Left lung (tissue), 10 donors: Measurements from ENCODE around the gene MYORG. TPM values are rescaled to one million over a fixed set of nuclear protein-coding genes. Genes with fewer than 3 reads are reported as not detected.
"Not testable (repeated sequence)": the region's sequence is repeated elsewhere in the genome, so short reads cannot be mapped to it uniquely, and the experiment has no call there.

Experiments
- ATAC-seq: fragments of 200-7000 bp; cut with Tn5 transposase; one replicate; pipeline ENCODE4 v1.9.1; 2020; ENCODE audit warnings: moderate library complexity
- DNase-seq, 4 donors: peaks; one replicate each; pipeline ENCODE4 v3.0.0-alpha.2; 2013 to 2020
- H3K27ac ChIP-seq, 2 donors: fragments of 200-600 bp; sonication (generic) in 1 of 2; one replicate each; pipeline versions ENCODE4 v1.5.0 to v1.8.0; 2020 to 2021
- H3K27me3 ChIP-seq, 2 donors: fragments of 200-600 bp; sonication (generic) in 1 of 2; one replicate each; pipeline versions ENCODE4 v1.5.0 to v1.8.0; 2020 to 2021
- H3K36me3 ChIP-seq, 2 donors: fragments of 200-600 bp; sonication (generic) in 1 of 2; one replicate each; pipeline versions ENCODE4 v1.5.0 to v1.8.0; 2020 to 2021
- H3K4me1 ChIP-seq, 2 donors: fragments of 200-600 bp; one replicate each; pipeline ENCODE4 v1.8.0; 2021
- H3K4me3 ChIP-seq, 2 donors: fragments of 200-600 bp; sonication (generic) in 1 of 2; one replicate each; pipeline versions ENCODE4 v1.5.0 to v1.8.0; 2020 to 2021; ENCODE audit warnings: mild to moderate bottlenecking in 1 of 2
- H3K9me3 ChIP-seq, 2 donors: fragments of 200-600 bp; sonication (generic) in 1 of 2; one replicate each; pipeline versions ENCODE4 v1.5.0 to v1.8.0; 2020 to 2021
- intact Hi-C, 2 donors: fragments of 100-400 bp; cut with DNase I; formaldehyde crosslinking; loops; one replicate each; pipeline versions ENCODE4 v1.11.2 to v1.14.2; 2022
- polyA plus RNA-seq, 6 donors: library from polyadenylated mRNA; unstranded; fragments of 120-200 nt; gene quantifications; one replicate each; pipeline ENCODE4 v1.2.1, GENCODE V29; 2013; ENCODE audit not compliant: insufficient read length in 6 of 6
- total RNA-seq, 2 donors: library from RNA; stranded (reverse); fragmentation: NEBNext Ultra II Directional; extraction: Animal tissue kit (Norgen Biotek cat#: 25700); gene quantifications; one replicate each; pipeline ENCODE4 v1.2.1, GENCODE V29; 2021
- TF ChIP-seq, protein P1 (sequence below), 2 donors: fragments of 200-600 bp; sonication (generic) in 1 of 2; IDR thresholded peaks; one replicate each; pipeline versions ENCODE4 v1.5.0 to v1.8.0; 2021; ENCODE audit warnings: antibody characterized with exemption in 2 of 2
- donor health status: DM: no; HTN: yes; CAD: no.
- donor health status: DM: no; HTN: no; CAD: no.

Gene MYORG
- total and polyA plus RNA-seq, 8 donors = 3.1 to 22.6 (median 4.2) TPM

DNA sequence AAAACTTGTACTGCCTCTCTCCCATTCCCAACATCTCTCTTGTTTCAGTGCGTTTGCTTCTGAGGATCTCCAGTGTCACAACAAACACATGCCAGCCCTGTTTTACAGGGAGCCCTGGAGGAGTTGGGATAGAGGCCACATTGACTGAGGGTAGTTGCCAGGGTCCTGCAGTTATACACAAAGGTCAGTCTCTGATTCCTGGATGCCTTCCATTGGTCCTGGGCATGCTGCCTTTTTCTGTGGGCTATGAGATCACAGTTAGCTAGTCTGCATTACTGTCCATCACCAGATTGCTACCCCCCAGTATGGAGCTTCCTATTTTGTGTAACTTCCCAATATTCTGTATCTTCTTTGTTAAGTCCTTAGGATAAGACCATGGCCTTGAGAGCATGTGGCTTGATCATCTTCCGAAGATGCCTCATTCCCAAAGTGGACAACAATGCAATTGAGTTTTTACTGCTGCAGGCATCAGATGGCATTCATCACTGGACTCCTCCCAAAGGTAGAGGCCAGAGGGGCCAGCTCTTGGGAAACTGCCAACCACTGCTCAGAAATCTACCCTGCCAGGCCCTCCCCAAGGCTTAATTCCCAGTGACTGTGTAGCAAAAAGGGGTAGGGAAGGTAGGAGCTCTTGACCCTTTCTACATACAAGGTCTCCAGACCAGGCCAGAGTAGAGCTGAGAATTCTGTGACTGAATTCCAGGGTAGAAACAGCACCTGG is 37.9 kb downstream of the MYORG start:
- TF ChIP-seq, protein P1, sequence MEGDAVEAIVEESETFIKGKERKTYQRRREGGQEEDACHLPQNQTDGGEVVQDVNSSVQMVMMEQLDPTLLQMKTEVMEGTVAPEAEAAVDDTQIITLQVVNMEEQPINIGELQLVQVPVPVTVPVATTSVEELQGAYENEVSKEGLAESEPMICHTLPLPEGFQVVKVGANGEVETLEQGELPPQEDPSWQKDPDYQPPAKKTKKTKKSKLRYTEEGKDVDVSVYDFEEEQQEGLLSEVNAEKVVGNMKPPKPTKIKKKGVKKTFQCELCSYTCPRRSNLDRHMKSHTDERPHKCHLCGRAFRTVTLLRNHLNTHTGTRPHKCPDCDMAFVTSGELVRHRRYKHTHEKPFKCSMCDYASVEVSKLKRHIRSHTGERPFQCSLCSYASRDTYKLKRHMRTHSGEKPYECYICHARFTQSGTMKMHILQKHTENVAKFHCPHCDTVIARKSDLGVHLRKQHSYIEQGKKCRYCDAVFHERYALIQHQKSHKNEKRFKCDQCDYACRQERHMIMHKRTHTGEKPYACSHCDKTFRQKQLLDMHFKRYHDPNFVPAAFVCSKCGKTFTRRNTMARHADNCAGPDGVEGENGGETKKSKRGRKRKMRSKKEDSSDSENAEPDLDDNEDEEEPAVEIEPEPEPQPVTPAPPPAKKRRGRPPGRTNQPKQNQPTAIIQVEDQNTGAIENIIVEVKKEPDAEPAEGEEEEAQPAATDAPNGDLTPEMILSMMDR (IDR thresholded peaks at IDR 0.05) = no peak
- DNase-seq = no peak
- H3K36me3 ChIP-seq = peaks cover 0 to 59% of the 10 kb centered on the region in 2 donors
- no peak for ATAC-seq
- H3K27me3 ChIP-seq = no peaks in the 10 kb centered on the region
- no peaks in the 10 kb centered on the region for H3K9me3 ChIP-seq
- no peak overlapping the region for H3K4me3 ChIP-seq
- peaks cover 0 to 3% of the 10 kb centered on the region in 2 donors for H3K4me1 ChIP-seq
- intact Hi-C loops = loop anchor here in 1 of 2 donors (10.0 kb wide), 1 partner anchor 266 kb away; no protein-coding TSS in a partner anchor
- no peak overlapping the region for H3K27ac ChIP-seq

DNA sequence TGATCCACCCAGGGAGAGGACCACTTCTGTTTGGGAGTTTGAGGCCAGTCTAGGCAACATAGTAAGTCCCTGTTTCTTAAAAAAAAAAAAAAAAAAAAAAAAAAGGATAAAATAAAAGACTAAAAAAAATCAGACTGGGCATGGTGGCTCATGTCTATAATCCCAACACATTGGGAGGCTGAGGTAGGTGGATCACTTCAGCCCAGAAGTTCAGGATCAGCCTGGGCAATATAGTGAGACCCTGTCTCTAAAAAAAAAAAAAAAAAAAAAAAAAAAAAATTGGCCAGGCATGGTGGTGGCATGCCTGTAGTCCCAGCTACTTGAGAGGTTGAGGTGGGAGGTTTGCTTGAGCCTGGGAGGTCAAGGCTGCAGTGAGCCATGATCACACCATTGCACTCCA is 38.6 kb downstream of the MYORG start:
- H3K4me3 ChIP-seq, DNase-seq, H3K27ac ChIP-seq, H3K9me3 ChIP-seq, ATAC-seq, H3K27me3 ChIP-seq, H3K4me1 ChIP-seq: not testable (repeated sequence)
- peaks cover 0 to 52% of the 10 kb centered on the region in 2 donors for H3K36me3 ChIP-seq
- intact Hi-C loops = loop anchor here in 1 of 2 donors (10.0 kb wide), 1 partner anchor 267 kb away; no protein-coding TSS in a partner anchor

DNA sequence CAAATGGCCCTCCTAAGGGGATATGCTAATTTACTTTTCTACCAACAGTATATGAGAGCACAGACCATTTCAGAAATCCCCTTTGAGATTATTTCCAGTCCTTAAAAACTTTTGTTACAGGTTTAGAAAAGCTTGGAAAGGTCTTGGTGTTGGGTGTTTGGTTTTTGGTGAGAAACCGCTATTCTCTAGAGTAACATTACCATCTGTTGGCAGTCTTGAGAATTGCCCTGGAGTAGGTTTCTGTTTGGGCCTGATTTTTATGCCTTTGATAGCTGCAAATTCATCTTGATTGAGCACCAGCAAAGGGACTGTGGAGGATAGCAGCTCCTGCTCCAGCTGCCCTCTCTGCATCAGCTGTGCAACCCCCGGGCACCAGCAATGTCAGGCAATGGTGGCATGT is 39.3 kb downstream of the MYORG start:
- intact Hi-C loops = loop anchor here in 1 of 2 donors (10.0 kb wide), 1 partner anchor 267 kb away; no protein-coding TSS in a partner anchor
- Histone ChIP-seq H3K4me3 (no peak overlapping the region), H3K36me3 (peaks cover 0 to 45% of the 10 kb centered on the region in 2 donors), H3K4me1 (no peaks in the 10 kb centered on the region), H3K27me3 (no peaks in the 10 kb centered on the region), H3K27ac (no peak overlapping the region), H3K9me3 (no peaks in the 10 kb centered on the region)
- ATAC-seq (no peak), DNase-seq (no peak)
- TF ChIP-seq, protein P1 (IDR thresholded peaks at IDR 0.05) = no peak

DNA sequence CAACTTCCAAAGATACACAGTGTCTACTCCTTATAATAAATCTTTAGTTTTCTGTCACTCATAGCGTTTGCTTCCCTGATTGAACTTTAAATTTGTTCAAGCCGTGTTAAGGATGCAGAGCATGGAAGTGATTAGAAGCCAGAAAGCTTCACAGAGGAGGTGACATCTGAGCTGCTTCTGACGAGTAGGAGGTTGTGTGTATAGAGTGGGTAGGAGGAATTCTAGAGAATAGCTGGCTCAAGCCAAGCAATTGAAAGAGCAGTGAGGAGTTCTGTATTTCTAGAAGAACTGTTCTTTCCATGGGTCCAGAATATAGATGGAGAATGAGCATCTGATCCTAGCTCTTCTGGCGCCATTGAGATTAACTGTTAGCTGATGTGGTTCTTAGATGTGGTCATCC is 41.3 kb downstream of the MYORG start:
- TF ChIP-seq, protein P1 (IDR thresholded peaks at IDR 0.05) = no peak
- no peaks in the 10 kb centered on the region for H3K9me3 ChIP-seq
- peaks cover 0 to 26% of the 10 kb centered on the region in 2 donors for H3K36me3 ChIP-seq
- H3K27ac ChIP-seq = no peak overlapping the region
- H3K4me1 ChIP-seq = peaks cover 0 to 12% of the 10 kb centered on the region in 2 donors
- intact Hi-C loops = loop anchor here in 1 of 2 donors (10.0 kb wide), 1 partner anchor 269 kb away; no protein-coding TSS in a partner anchor
- ATAC-seq (no peak), DNase-seq (no peak)
- no peak overlapping the region for H3K4me3 ChIP-seq
- H3K27me3 ChIP-seq = no peaks in the 10 kb centered on the region

DNA sequence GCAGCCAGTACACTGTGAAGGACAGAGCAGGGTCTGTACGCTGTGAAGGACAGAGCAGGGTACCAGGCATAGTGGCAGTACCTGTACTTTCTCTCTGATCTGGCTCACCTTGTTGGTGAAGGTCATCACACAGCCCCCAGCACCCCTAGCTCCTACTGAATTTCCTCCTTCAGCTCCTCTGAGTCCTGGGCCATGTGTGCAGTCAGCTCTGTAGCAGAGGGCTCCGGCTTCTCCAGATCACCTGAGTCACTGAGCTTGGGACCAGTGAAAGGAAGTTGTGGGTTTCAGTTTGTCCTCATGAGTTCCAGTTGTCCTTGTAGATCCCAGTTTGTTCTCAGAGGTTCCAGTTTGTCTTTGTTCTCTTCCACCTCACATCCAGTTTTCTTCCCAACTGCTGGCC is 41.8 kb downstream of the MYORG start:
- H3K36me3 ChIP-seq = peaks cover 0 to 21% of the 10 kb centered on the region in 2 donors
- ATAC-seq (no peak), DNase-seq (no peak)
- no peaks in the 10 kb centered on the region for H3K27me3 ChIP-seq
- no peak overlapping the region for H3K4me3 ChIP-seq
- H3K4me1 ChIP-seq = peaks cover 0 to 13% of the 10 kb centered on the region in 2 donors
- H3K9me3 ChIP-seq = no peaks in the 10 kb centered on the region
- TF ChIP-seq, protein P1 (IDR thresholded peaks at IDR 0.05) = no peak
- intact Hi-C loops = loop anchor here in 1 of 2 donors (10.0 kb wide), 1 partner anchor 270 kb away; no protein-coding TSS in a partner anchor
- H3K27ac ChIP-seq = no peak overlapping the region
